ENCODE measurements around the gene PREX1. TPM values are rescaled to one million over a fixed set of nuclear protein-coding genes. Genes with fewer than 3 reads are reported as not detected.

The PREX1 gene
- total RNA-seq, 2 donors from 2014 or later = 7.4 to 37.9 TPM

GRCh38 chr20:48694381-48694865 is 133.4 kb downstream of the PREX1 start:
- no peaks in the 10 kb centered on the region for H3K4me1 ChIP-seq (replicated peaks)
- H3K4me3 ChIP-seq = no peak overlapping the region
- TF ChIP-seq POLR2AphosphoS5 (IDR thresholded peaks at IDR 0.05) (no peak), CTCF (IDR thresholded peaks at IDR 0.05) (no peak), POLR2A (IDR thresholded peaks at IDR 0.05) (no peak)
- intact Hi-C loops (cut with DNase I) = no loop called here
- H3K27me3 ChIP-seq (replicated peaks; ENCODE audit: insufficient read depth) = no peaks in the 10 kb centered on the region
- no peaks in the 10 kb centered on the region for H3K9me3 ChIP-seq
- no peak overlapping the region for H3K27ac ChIP-seq
- 87% methylated on average over 7 of the region's 7 CpGs for WGBS
- DNase-seq (ENCODE audit: low spot score) = no peak
- no peaks in the 10 kb centered on the region for H3K36me3 ChIP-seq

GRCh38 chr20:48691523-48691922 is 136.3 kb downstream of the PREX1 start:
- H3K27me3 ChIP-seq (replicated peaks; ENCODE audit: insufficient read depth) = no peaks in the 10 kb centered on the region
- WGBS = 83% methylated on average over 7 of the region's 7 CpGs
- intact Hi-C loops (cut with DNase I) = no loop called here
- peaks cover 4% of the 10 kb centered on the region for H3K4me1 ChIP-seq (replicated peaks)
- no peak for DNase-seq (ENCODE audit: low spot score)
- no peak overlapping the region for H3K4me3 ChIP-seq
- no peaks in the 10 kb centered on the region for H3K36me3 ChIP-seq
- no peaks in the 10 kb centered on the region for H3K9me3 ChIP-seq
- TF ChIP-seq POLR2A (IDR thresholded peaks at IDR 0.05) (no peak), CTCF (IDR thresholded peaks at IDR 0.05) (no peak), POLR2AphosphoS5 (IDR thresholded peaks at IDR 0.05) (no peak)
- H3K27ac ChIP-seq = no peak overlapping the region

GRCh38 chr20:48690888-48691287 is 136.9 kb downstream of the PREX1 start:
- TF ChIP-seq POLR2A (IDR thresholded peaks at IDR 0.05) (no peak), CTCF (IDR thresholded peaks at IDR 0.05) (no peak), POLR2AphosphoS5 (IDR thresholded peaks at IDR 0.05) (no peak)
- no peak overlapping the region for H3K27ac ChIP-seq
- WGBS = 60% methylated on average over 18 of the region's 18 CpGs
- no peaks in the 10 kb centered on the region for H3K9me3 ChIP-seq
- DNase-seq (ENCODE audit: low spot score) = no peak
- H3K4me1 ChIP-seq (replicated peaks) = peaks cover 10% of the 10 kb centered on the region
- no peak overlapping the region for H3K4me3 ChIP-seq
- H3K27me3 ChIP-seq (replicated peaks; ENCODE audit: insufficient read depth) = no peaks in the 10 kb centered on the region
- H3K36me3 ChIP-seq = no peaks in the 10 kb centered on the region
- intact Hi-C loops (cut with DNase I) = no loop called here

GRCh38 chr20:48689874-48690571 is 137.8 kb downstream of the PREX1 start:
- H3K4me3 ChIP-seq = no peak overlapping the region
- DNase-seq (ENCODE audit: low spot score) = no peak
- no peaks in the 10 kb centered on the region for H3K27me3 ChIP-seq (replicated peaks; ENCODE audit: insufficient read depth)
- intact Hi-C loops (cut with DNase I) = no loop called here
- no peak for TF ChIP-seq POLR2AphosphoS5 (IDR thresholded peaks at IDR 0.05)
- TF ChIP-seq POLR2A (IDR thresholded peaks at IDR 0.05) = no peak
- no peak for TF ChIP-seq CTCF (IDR thresholded peaks at IDR 0.05)
- H3K9me3 ChIP-seq = no peaks in the 10 kb centered on the region
- WGBS = 89% methylated on average over 9 of the region's 9 CpGs
- H3K36me3 ChIP-seq = no peaks in the 10 kb centered on the region
- no peak overlapping the region for H3K27ac ChIP-seq
- peaks cover 13% of the 10 kb centered on the region for H3K4me1 ChIP-seq (replicated peaks)

GRCh38 chr20:48689388-48689787 is 138.4 kb downstream of the PREX1 start:
- 87% methylated on average over 8 of the region's 8 CpGs for WGBS
- H3K27ac ChIP-seq = no peak overlapping the region
- TF ChIP-seq POLR2A (IDR thresholded peaks at IDR 0.05) (no peak), CTCF (IDR thresholded peaks at IDR 0.05) (no peak), POLR2AphosphoS5 (IDR thresholded peaks at IDR 0.05) (no peak)
- no peaks in the 10 kb centered on the region for H3K9me3 ChIP-seq
- DNase-seq (ENCODE audit: low spot score) = no peak
- no peaks in the 10 kb centered on the region for H3K27me3 ChIP-seq (replicated peaks; ENCODE audit: insufficient read depth)
- peaks cover 13% of the 10 kb centered on the region for H3K4me1 ChIP-seq (replicated peaks)
- no peaks in the 10 kb centered on the region for H3K36me3 ChIP-seq
- H3K4me3 ChIP-seq = no peak overlapping the region
- intact Hi-C loops (cut with DNase I) = no loop called here

Data from prostate gland (tissue), 2 donors.